ENCODE data around the gene UGT1A9.
"Not testable (repeated sequence)": the region's sequence is repeated elsewhere in the genome, so short reads cannot be mapped to it uniquely, and the experiment has no call there.

UGT1A9 gene

DNA sequence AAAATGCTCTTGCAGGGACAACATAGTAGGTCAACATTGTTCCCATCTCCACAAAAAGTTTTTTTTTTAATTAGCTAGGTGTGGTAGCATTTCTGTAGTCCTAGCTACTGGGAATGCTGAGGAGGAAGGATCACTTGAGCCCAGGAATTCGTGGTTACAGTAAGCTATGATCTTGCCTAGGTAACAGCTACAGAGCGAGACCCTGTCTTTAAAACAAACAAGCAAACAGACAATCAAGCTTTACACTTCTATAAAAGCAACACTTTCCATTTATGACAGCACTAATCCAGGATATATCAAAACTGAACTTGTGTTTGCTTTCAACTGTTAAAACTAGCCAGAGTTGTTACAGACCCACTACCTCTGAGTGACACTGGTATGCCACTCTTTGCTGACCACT, 69.2 kb downstream of the UGT1A9 start:
- no peak overlapping the region for H3K4me3 ChIP-seq (ENCODE audit: low read length)
- TF ChIP-seq, protein P1, sequence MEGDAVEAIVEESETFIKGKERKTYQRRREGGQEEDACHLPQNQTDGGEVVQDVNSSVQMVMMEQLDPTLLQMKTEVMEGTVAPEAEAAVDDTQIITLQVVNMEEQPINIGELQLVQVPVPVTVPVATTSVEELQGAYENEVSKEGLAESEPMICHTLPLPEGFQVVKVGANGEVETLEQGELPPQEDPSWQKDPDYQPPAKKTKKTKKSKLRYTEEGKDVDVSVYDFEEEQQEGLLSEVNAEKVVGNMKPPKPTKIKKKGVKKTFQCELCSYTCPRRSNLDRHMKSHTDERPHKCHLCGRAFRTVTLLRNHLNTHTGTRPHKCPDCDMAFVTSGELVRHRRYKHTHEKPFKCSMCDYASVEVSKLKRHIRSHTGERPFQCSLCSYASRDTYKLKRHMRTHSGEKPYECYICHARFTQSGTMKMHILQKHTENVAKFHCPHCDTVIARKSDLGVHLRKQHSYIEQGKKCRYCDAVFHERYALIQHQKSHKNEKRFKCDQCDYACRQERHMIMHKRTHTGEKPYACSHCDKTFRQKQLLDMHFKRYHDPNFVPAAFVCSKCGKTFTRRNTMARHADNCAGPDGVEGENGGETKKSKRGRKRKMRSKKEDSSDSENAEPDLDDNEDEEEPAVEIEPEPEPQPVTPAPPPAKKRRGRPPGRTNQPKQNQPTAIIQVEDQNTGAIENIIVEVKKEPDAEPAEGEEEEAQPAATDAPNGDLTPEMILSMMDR (conservative IDR thresholded peaks at IDR 0.05; ENCODE audit: low read depth, low read length) = no peak
- DNase-seq (ENCODE audit: low read depth) = no peak

DNA sequence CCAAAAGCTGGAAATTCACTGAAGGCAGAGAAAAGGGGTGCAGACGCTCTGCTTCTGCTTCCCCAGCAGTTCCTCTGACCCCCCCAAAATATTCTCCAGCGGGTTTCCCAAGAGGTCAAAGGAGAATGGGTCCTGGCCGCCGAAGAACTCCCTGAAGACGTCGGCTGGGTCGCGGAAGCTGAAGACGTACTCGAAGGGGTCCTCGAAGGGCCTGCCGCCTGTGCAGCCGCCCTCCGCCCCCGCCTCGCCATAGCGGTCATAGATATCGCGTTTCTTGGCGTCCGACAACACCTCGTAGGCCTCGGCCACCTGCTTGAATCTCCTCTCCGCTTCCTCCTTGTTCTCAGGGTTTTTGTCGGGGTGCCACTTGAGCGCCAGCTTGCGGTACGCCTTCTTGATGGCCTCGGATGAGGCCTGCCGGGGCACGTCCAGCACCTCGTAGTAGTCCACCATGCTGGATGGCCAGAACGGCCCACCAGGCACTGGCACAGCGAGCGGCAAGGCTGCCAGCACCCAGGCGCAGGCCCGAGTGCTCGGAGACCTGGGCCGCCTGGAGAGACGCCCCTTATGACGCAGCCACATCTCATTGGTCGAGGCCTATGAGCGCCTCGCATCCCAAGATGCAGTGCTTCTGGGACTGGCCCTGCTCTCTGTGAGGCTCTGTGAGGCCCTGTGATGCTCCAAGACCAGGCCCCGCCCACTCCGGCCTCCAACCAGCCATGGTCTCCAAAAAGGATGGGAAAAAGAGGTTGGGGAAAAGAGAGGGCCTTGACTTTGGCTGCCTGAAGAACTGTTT, 72.0 kb downstream of the UGT1A9 start:
- TF ChIP-seq, protein P1 (conservative IDR thresholded peaks at IDR 0.05; ENCODE audit: low read depth, low read length) = no peak
- no peak for DNase-seq (ENCODE audit: low read depth)
- no peak overlapping the region for H3K4me3 ChIP-seq (ENCODE audit: low read length)

DNA sequence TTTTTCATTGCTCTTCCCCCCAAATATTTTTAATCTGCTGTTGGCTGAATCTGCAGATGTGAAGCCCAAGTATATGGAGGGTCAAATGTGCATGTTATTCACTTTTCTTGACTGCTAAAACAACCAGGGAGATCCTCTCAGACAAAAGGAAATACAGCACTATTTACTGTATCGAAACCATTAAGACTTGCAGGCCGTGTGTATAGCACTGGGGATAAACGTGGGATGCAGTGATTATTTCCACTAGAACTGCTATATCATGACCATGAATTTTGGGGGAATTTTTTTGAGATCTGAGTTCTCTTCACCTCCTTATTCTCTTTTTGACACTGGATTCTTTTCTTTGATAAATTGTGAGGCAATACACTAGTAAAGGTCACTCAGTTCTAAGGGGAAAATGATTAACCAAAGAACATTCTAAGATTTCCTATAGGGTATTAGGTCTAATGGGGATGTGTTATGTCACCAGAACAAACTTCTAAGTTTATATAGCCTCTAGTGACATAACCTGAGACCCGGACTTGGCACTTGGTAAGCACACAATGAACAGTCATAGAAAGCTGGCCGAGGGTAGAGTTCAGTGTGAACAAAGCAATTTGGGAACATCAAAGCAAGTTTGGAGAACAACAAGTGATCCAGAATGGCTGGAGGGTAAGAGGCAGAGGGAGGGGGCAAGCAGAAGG, 73.5 kb downstream of the UGT1A9 start:
- TF ChIP-seq, protein P1 (conservative IDR thresholded peaks at IDR 0.05; ENCODE audit: low read depth, low read length) = no peak
- H3K4me3 ChIP-seq (ENCODE audit: low read length) = no peak overlapping the region
- DNase-seq (ENCODE audit: low read depth) = no peak

DNA sequence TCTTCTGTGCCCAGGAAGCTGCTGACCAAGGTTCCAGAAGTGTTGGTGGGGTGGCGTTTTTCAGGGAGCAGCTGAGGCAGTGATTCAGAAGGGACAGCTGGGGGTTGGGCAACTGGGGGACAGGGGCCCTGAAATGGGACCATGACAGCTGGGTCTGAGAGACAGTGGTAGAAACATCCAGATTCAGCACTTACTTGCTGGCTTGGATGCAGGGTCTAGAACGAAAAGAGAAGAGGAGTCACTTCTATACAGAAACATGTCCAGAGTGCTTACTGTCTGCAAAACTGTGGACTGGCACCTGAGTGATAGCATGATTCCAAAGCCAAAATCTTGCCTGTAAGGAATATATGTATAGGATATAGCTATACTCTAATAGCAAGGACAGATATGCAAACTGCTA, 74.1 kb downstream of the UGT1A9 start:
- not testable (repeated sequence) for H3K4me3 ChIP-seq (ENCODE audit: low read length); DNase-seq (ENCODE audit: low read depth)

DNA sequence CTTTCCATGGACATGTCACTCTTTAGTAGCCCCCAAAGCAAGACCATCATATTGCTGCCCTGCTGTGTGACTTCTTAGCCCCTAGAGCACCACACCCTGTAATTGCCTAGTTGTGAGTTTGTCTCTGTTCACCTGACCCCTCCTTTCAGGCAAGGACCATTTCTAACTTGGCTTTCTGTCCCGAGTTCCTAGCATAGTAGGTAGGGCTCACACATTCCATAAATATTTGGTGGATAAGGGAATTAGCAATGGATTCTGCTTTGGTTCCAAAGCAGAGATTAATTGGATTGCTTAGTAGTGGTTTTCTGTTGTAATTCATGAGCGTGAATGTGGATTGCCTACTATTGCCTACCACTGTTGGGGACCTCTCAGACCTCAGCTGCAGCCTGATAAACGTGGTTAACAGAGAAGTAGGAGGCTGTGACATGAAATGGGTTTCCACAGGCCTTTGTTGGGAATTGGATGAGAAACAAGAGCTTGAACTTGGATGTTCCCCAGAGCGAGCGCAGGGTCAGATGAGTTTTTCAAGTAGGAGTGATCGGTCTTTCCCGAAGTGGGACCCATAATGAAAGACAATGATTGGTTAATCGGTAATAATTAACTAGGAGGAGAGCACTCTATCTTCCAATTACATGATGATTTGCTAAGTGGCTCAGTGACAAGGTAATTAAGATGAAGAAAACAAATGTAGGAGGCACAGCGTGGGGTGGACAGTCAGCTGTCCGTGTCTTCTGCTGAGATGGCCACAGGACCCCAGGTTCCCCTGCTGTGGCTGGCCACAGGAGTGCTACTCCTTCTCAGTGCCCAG, 75.0 kb downstream of the UGT1A9 start:
- DNase-seq (ENCODE audit: low read depth) = peak; percentile 34

DNA sequence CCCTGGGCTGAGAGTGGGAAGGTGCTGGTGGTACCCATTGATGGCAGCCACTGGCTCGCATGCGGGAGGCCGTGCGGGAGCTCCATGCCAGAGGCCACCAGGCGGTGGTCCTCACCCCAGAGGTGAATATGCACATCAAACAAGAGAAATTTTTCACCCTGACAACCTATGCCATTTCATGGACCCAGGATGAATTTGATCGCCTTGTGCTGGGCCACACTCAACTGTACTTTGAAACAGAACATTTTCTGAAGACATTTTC, 75.5 kb downstream of the UGT1A9 start:
- DNase-seq (ENCODE audit: low read depth) = no peak
- no peak overlapping the region for H3K4me3 ChIP-seq (ENCODE audit: low read length)
- TF ChIP-seq, protein P1 (conservative IDR thresholded peaks at IDR 0.05; ENCODE audit: low read depth, low read length) = no peak

More for the DNA sequence above, 75.0 kb downstream of the UGT1A9 start:
- TF ChIP-seq, protein P1 (conservative IDR thresholded peaks at IDR 0.05; ENCODE audit: low read depth, low read length) = no peak
- H3K4me3 ChIP-seq (ENCODE audit: low read length) = no peak overlapping the region

DNA sequence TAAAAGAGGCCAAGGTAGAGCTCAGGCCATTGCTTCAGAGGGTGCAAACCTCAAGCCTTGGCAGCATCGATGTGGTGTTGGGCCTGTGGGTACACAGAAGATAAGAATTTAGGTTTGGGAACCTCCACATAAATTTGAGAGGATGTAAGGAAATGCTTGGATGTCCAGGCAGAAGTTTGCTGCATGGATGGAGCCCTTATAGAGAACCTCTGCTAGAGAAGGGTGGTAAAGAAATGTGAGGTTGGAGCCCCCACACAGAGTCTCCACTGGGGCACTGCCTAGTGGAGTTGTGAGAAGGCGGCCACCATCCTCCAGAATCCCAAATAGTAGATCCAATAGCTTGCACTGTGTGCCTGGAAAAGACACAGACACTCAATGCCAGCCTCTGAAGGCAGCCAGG, 79.0 kb downstream of the UGT1A9 start:
- H3K4me3 ChIP-seq (ENCODE audit: low read length); DNase-seq (ENCODE audit: low read depth): not testable (repeated sequence)

DNA sequence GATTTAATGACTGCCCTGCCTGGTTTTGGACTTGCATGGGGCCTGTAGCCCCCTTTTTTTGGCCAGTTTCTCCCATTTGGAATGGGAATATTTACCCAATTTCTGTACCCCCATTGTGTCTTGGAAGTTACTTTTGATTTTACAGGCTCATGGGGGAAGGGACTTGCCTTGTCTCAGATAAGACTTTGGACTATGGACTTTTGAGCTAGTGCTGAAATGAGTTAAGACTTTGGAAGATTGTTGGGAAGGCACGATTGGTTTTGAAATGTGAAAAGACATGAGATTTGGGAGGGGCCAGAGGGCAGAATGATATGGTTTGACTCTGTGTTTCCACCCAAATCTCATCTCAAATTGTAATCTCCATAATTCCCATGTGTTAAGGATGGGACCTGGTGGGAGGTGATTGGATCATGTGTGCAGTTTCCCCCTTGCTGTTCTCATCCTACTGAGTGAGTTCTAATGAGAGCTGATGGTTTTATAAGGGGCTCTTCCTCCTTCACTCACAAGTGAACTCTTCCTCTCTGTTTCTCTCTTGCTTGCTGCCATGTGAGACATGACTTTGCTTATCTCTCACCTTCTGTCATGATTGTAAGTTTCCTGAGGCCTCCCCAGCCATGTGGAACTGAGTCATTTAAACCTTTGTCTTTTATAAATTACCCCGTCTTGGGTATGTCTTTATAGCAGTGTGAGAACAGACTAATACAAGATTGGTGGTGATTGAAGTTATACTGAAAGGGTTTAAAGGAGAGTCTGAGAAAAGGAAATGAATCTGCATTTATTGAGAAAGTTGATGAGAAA, 79.7 kb downstream of the UGT1A9 start:
- H3K4me3 ChIP-seq (ENCODE audit: low read length); DNase-seq (ENCODE audit: low read depth): not testable (repeated sequence)
